OCI-LY7 (cell line): ENCODE data around the gene POLR1H. TPM values are rescaled to one million over a fixed set of nuclear protein-coding genes. Genes with fewer than 3 reads are reported as not detected.

Experiments used
- BruUV-seq: library from RNA; stranded (reverse); fragments of 400-500 nt; replicated peaks from 2 replicates; lab custom pipeline; 2021; lab: Mats Ljungman, UMichigan
- CTCF ChIA-PET: fragments of 300-600 bp; sonication (Branson Sonifier 250); formaldehyde crosslinking; loops from one replicate; lab custom pipeline; 2022; ENCODE audit warnings: antibody characterized with exemption; ENCODE audit not compliant: unreplicated experiment; lab: Charles Lee
- POLR2A ChIA-PET: fragments of 300-600 bp; sonication (Branson Sonifier 250); formaldehyde crosslinking; loops from one replicate; lab custom pipeline; 2022; ENCODE audit warnings: antibody characterized with exemption; lab: Charles Lee
- DNase-seq: peaks from one replicate; pipeline ENCODE4 v3.0.0-alpha.2; 2015; ENCODE audit warnings: low spot score
- H2AFZ ChIP-seq: fragments of 200-600 bp; sonication (generic), shearing (Covaris generic); 2 replicates; pipeline ENCODE4 v1.6.1; 2014; ENCODE audit warnings: mild to moderate bottlenecking, antibody characterized with exemption, low read length, moderate library complexity
- H3K27ac ChIP-seq: fragments of 200-600 bp; sonication (generic); 2 replicates; pipeline ENCODE4 v1.5.1; 2014; ENCODE audit warnings: mixed run types, low read depth, mild to moderate bottlenecking, moderate library complexity, low read length, inconsistent platforms; ENCODE audit not compliant: poor library complexity, severe bottlenecking
- H3K36me3 ChIP-seq: fragments of 200-600 bp; sonication (generic); 2 replicates; pipeline ENCODE4 v1.6.1; 2014; ENCODE audit warnings: mild to moderate bottlenecking, antibody characterized with exemption, low read length, moderate library complexity, mixed read lengths; ENCODE audit not compliant: insufficient read depth
- H3K4me1 ChIP-seq: fragments of 200-600 bp; sonication (generic); 2 replicates; pipeline ENCODE4 v1.5.1; 2014; ENCODE audit warnings: mild to moderate bottlenecking, low read length; ENCODE audit not compliant: insufficient read depth, poor library complexity, severe bottlenecking
- H3K4me2 ChIP-seq: fragments of 200-600 bp; sonication (generic); 2 replicates; pipeline ENCODE4 v1.6.1; 2014; ENCODE audit warnings: mild to moderate bottlenecking, low read length
- H3K4me3 ChIP-seq: fragments of 200-600 bp; sonication (generic); 2 replicates; pipeline ENCODE4 v1.5.1; 2014; ENCODE audit warnings: mild to moderate bottlenecking, low read depth, low read length; ENCODE audit not compliant: poor library complexity, severe bottlenecking
- H3K79me2 ChIP-seq: fragments of 200-600 bp; sonication (generic); 2 replicates; pipeline ENCODE4 v1.6.1; 2016; ENCODE audit warnings: low read depth, mild to moderate bottlenecking, low read length, moderate library complexity, mixed read lengths; ENCODE audit not compliant: insufficient read depth
- H3K9me2 ChIP-seq: fragments of 200-600 bp; sonication (generic); 2 replicates; pipeline ENCODE4 v1.6.1; 2016; ENCODE audit warnings: mild to moderate bottlenecking, low read length, mixed read lengths; ENCODE audit not compliant: insufficient read depth
- H3K9me3 ChIP-seq: fragments of 200-600 bp; sonication (generic); 2 replicates; pipeline ENCODE4 v1.6.1; 2014; ENCODE audit warnings: mild to moderate bottlenecking, mixed run types, low read length, mixed read lengths
- H4K20me1 ChIP-seq: fragments of 200-600 bp; sonication (generic); 2 replicates; pipeline ENCODE4 v1.6.1; 2014; ENCODE audit warnings: mild to moderate bottlenecking, antibody characterized with exemption, low read length, moderate library complexity, mixed read lengths; ENCODE audit not compliant: insufficient read depth
- EZH2phosphoT487 ChIP-seq: fragments of 200-600 bp; sonication (generic); IDR thresholded peaks from 2 replicates; pipeline ENCODE4 v1.6.1; 2018; ENCODE audit warnings: low read depth, borderline replicate concordance, mild to moderate bottlenecking, mixed run types, antibody characterized with exemption, low read length, moderate library complexity, mixed read lengths
- intact Hi-C: fragments of 100-400 bp; cut with micrococcal nuclease; formaldehyde crosslinking; loops from one replicate; pipeline ENCODE4 v1.10.0; 2022; ENCODE audit not compliant: unreplicated experiment
- total RNA-seq, 2 experiments: library from RNA; depleted of rRNA in 1 of 2; stranded (reverse); fragments of >200 nt in 1 of 2; shearing (Covaris generic) in 1 of 2; gene quantifications; 2 replicates each; pipeline ENCODE4 v1.2.3, GENCODE V29; 2014 to 2022
- TF ChIP-seq, protein P1 (sequence below): fragments of 200-600 bp; sonication (generic); conservative IDR thresholded peaks from 2 replicates; pipeline ENCODE4 v1.5.1; 2014; ENCODE audit warnings: mild to moderate bottlenecking, antibody characterized with exemption, low read length, moderate library complexity, mixed read lengths

Gene POLR1H
- total RNA-seq, 2 experiments from 2014 or later, result 39.3 to 67.5 TPM

DNA sequence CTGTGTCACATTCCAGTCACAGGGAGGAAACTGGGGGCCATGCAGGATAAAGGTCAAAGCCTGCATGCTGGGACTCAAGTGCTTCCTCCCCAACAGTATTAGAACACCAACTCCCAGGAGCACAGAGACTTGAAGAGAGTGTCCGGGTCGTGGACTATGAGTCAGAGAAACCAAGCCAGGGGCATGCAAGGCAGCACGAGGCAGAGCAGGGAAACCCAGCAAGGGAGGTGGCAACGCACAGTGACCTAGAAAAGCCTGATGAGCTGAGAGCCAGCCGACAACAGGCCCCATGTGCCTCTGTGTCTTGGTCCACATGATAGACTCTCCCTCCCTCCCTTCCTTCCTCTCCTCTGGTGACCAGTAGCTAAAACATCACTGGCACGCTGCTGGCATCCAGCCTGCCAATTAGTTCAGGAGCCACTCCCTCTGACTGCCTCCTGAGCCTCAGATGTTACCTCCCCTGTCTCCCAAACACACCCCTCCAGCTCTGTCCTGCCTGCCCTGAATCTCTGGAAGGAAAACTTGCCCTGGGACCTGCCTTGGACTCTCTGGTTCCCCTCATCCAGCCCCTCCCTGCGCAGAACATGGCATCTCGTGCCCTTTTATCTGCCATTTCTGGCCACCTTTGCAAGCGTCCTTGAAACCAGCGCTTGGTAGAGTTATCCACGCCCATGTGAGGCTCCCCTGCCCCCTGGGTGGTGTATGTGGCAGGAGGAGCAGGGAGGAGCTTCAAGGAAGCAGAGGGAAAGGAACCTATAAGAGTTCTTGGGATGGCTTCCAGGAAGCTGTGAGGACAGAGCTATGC, 30.7 kb downstream of the POLR1H start:
- CTCF ChIA-PET, result no interaction called here
- H4K20me1 ChIP-seq, result no peaks in the 10 kb centered on the region
- H3K9me3 ChIP-seq, result no peaks in the 10 kb centered on the region
- H3K79me2 ChIP-seq, result no peaks in the 10 kb centered on the region
- intact Hi-C loops, result no loop called here
- H3K36me3 ChIP-seq, result no peaks in the 10 kb centered on the region
- no TSS peak for BruUV-seq
- no peak overlapping the region for H2AFZ ChIP-seq
- no peak overlapping the region for H3K4me3 ChIP-seq
- H3K4me1 ChIP-seq, result no peaks in the 10 kb centered on the region
- POLR2A ChIA-PET, result no interaction called here
- no peaks in the 10 kb centered on the region for H3K9me2 ChIP-seq
- TF ChIP-seq, protein P1, sequence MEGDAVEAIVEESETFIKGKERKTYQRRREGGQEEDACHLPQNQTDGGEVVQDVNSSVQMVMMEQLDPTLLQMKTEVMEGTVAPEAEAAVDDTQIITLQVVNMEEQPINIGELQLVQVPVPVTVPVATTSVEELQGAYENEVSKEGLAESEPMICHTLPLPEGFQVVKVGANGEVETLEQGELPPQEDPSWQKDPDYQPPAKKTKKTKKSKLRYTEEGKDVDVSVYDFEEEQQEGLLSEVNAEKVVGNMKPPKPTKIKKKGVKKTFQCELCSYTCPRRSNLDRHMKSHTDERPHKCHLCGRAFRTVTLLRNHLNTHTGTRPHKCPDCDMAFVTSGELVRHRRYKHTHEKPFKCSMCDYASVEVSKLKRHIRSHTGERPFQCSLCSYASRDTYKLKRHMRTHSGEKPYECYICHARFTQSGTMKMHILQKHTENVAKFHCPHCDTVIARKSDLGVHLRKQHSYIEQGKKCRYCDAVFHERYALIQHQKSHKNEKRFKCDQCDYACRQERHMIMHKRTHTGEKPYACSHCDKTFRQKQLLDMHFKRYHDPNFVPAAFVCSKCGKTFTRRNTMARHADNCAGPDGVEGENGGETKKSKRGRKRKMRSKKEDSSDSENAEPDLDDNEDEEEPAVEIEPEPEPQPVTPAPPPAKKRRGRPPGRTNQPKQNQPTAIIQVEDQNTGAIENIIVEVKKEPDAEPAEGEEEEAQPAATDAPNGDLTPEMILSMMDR, result no peak
- no peak for TF ChIP-seq EZH2phosphoT487
- no peak for DNase-seq
- H3K4me2 ChIP-seq, result no peak overlapping the region
- H3K27ac ChIP-seq, result no peak overlapping the region

DNA sequence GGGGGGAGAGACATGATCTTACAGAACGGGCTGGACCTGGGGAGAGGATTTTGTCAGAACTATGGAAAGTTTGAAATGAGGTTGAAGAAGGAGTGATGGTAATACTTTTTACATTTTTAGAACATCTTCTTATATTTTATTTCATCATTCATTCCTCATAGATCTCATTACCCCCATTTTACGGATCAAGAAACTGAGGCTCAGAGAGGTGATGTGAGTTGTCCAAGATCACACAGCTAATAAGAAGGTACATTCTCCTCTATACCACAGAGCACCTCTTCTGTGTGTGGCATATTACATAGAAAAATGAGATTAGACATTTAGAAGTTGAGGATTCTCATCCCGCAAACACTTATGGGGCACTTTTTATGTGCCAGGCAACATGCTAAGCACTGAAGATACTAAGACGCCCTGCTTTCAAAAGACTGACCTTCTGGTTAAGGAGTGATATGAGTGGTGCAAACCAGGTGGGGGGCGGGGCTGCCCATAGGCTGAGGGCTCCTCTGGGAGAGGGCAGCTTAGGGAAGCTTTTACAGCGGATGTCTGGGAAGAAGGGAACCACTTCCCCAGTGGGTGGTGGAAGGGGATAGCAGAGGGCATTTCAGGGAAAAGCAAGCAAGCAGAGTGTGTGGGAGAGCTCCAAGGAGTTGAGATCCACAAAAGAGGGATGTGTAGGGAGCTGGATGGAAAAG, 31.9 kb downstream of the POLR1H start:
- BruUV-seq, result no TSS peak
- Histone ChIP-seq H3K4me2 (no peak overlapping the region), H2AFZ (no peak overlapping the region), H3K4me1 (no peaks in the 10 kb centered on the region), H3K9me3 (no peaks in the 10 kb centered on the region), H3K9me2 (no peaks in the 10 kb centered on the region), H3K79me2 (no peaks in the 10 kb centered on the region), H3K27ac (no peak overlapping the region), H3K36me3 (no peaks in the 10 kb centered on the region), H4K20me1 (no peaks in the 10 kb centered on the region), H3K4me3 (no peak overlapping the region)
- intact Hi-C loops, result no loop called here
- no peak for DNase-seq
- TF ChIP-seq, protein P1, result no peak
- TF ChIP-seq EZH2phosphoT487, result no peak
- ChIA-PET CTCF (no interaction called here), POLR2A (no interaction called here)
